GM18502 (cell line): ENCODE data around the gene TK2.
"Not testable (repeated sequence)": the region's sequence is repeated elsewhere in the genome, so short reads cannot be mapped to it uniquely, and the experiment has no call there.

Experiments used
- ATAC-seq: cut with Tn5 transposase; IDR thresholded peaks from one replicate; pipeline ENCODE4 v1.9.1; 2021; ENCODE audit warnings: mild to moderate bottlenecking; ENCODE audit not compliant: unreplicated experiment, poor library complexity

TK2 gene

GRCh38 chr16:66549284-66550131 lies at the start of gene TK2:
TK2 (minus strand) TSS chr16:66550122; CDS start chr16:66550061, 61 bp downstream.
- peak; percentile 41 for ATAC-seq

GRCh38 chr16:66598111-66598510 lies 48.2 kb upstream of the TK2 start:
- ATAC-seq: no peak

GRCh38 chr16:66596986-66597848 lies 47.3 kb upstream of the TK2 start:
- no peak for ATAC-seq

GRCh38 chr16:66596559-66596958 lies 46.6 kb upstream of the TK2 start:
- not testable (repeated sequence) for ATAC-seq

- no peak for ATAC-seq
These were observed 44.8 kb upstream of the TK2 start for GRCh38 chr16:66594739-66595138.

- ATAC-seq: no peak
These were observed 42.9 kb upstream of the TK2 start for GRCh38 chr16:66592814-66593213.

GRCh38 chr16:66592241-66592640 lies 42.3 kb upstream of the TK2 start:
- no peak for ATAC-seq

- ATAC-seq: no peak
These were observed 41.1 kb upstream of the TK2 start for GRCh38 chr16:66591018-66591417.

- ATAC-seq: peak; percentile 48
These were observed 40.4 kb upstream of the TK2 start for GRCh38 chr16:66590322-66590721.

GRCh38 chr16:66588981-66589713 lies 39.2 kb upstream of the TK2 start:
- peak; percentile 81 for ATAC-seq

GRCh38 chr16:66587881-66588600 lies 38.1 kb upstream of the TK2 start:
- no peak for ATAC-seq

- ATAC-seq: no peak
These were observed 35.7 kb upstream of the TK2 start for GRCh38 chr16:66585481-66586239.

- no peak for ATAC-seq
These were observed 31.5 kb upstream of the TK2 start for GRCh38 chr16:66581246-66581952.

GRCh38 chr16:66580605-66581209 lies 30.8 kb upstream of the TK2 start:
- ATAC-seq: no peak

GRCh38 chr16:66578651-66579531 lies 29.0 kb upstream of the TK2 start, which contains the start of gene CMTM2:
CMTM2 (plus strand) TSS chr16:66579463; CDS start chr16:66579608, 145 bp downstream.
- ATAC-seq: no peak

GRCh38 chr16:66576296-66576695 lies 26.4 kb upstream of the TK2 start:
- ATAC-seq: no peak

- ATAC-seq: no peak
These were observed 25.1 kb upstream of the TK2 start for GRCh38 chr16:66575060-66575459.
